ENCODE results near the gene MKRN2OS.

The MKRN2OS gene

GRCh38 chr3:12571986-12572385 lies 26.7 kb upstream of the MKRN2OS start:
- 0 out of 2 replicates have a peak, but pooled peaks cover under 1% of the 10 kb centered on the region for H3K4me1 ChIP-seq (ENCODE audit: low read length)
- DNase-seq = no peak
- peaks cover 26% of the 10 kb centered on the region for H3K79me2 ChIP-seq (ENCODE audit: low read length)
- no peaks in the 10 kb centered on the region for H3F3A ChIP-seq (ENCODE audit: insufficient read depth, low read length)
- no peaks in the 10 kb centered on the region for H3K27me3 ChIP-seq (replicated peaks; ENCODE audit: insufficient read depth, low read length)
- H3K9me2 ChIP-seq (replicated peaks; ENCODE audit: insufficient read depth, low read length) = no peaks in the 10 kb centered on the region
- H3K4me3 ChIP-seq (ENCODE audit: low read length) = no peak overlapping the region
- no peak overlapping the region for H3K9ac ChIP-seq (ENCODE audit: low read length)
- H3K27ac ChIP-seq (ENCODE audit: low read length) = no peak overlapping the region
- no peak overlapping the region for H2AFZ ChIP-seq (ENCODE audit: low read length)
- TF ChIP-seq EZH2phosphoT487 (IDR thresholded peaks at IDR 0.05; ENCODE audit: low read length) = no peak
- no peak for TF ChIP-seq EZH2 (optimal IDR thresholded peaks at IDR 0.05; ENCODE audit: low read depth, low read length)
- no peak for TF ChIP-seq CTCF (IDR thresholded peaks at IDR 0.05; ENCODE audit: low read length)
- no peaks in the 10 kb centered on the region for H3K9me3 ChIP-seq (replicated peaks; ENCODE audit: insufficient read depth, low read length)
- no peaks in the 10 kb centered on the region for H4K20me1 ChIP-seq (ENCODE audit: insufficient read depth, low read length)
- 0 out of 2 replicates have a peak, but pooled peaks cover 5% of the 10 kb centered on the region for H3K36me3 ChIP-seq (replicated peaks; ENCODE audit: insufficient read depth, low read length)
- no peak overlapping the region for H3K4me2 ChIP-seq (ENCODE audit: low read depth, low read length)

- Histone ChIP-seq H4K20me1 (ENCODE audit: insufficient read depth, low read length) (peaks cover under 1% of the 10 kb centered on the region; the same call in 1 of the 2 replicates), H2AFZ (ENCODE audit: low read length) (no peak overlapping the region), H3F3A (ENCODE audit: insufficient read depth, low read length) (peaks cover 8% of the 10 kb centered on the region), H3K9me2 (replicated peaks; ENCODE audit: insufficient read depth, low read length) (no peaks in the 10 kb centered on the region), H3K9me3 (replicated peaks; ENCODE audit: insufficient read depth, low read length) (no peaks in the 10 kb centered on the region), H3K4me3 (ENCODE audit: low read length) (no peak overlapping the region), H3K27ac (ENCODE audit: low read length) (no peak overlapping the region), H3K36me3 (replicated peaks; ENCODE audit: insufficient read depth, low read length) (0 out of 2 replicates have a peak, but pooled peaks cover 5% of the 10 kb centered on the region), H3K79me2 (ENCODE audit: low read length) (peaks cover 47% of the 10 kb centered on the region), H3K4me2 (ENCODE audit: low read depth, low read length) (no peak overlapping the region), H3K4me1 (ENCODE audit: low read length) (peaks cover 13% of the 10 kb centered on the region), H3K9ac (ENCODE audit: low read length) (no peak overlapping the region), H3K27me3 (replicated peaks; ENCODE audit: insufficient read depth, low read length) (no peaks in the 10 kb centered on the region)
- no peak for DNase-seq
- TF ChIP-seq EZH2 (optimal IDR thresholded peaks at IDR 0.05; ENCODE audit: low read depth, low read length) (no peak), CTCF (IDR thresholded peaks at IDR 0.05; ENCODE audit: low read length) (no peak)
These were observed 24.5 kb upstream of the MKRN2OS start for GRCh38 chr3:12569836-12570235.

- H3K36me3 ChIP-seq (replicated peaks; ENCODE audit: insufficient read depth, low read length) = 0 out of 2 replicates have a peak, but pooled peaks cover 2% of the 10 kb centered on the region
- H3F3A ChIP-seq (ENCODE audit: insufficient read depth, low read length) = peaks cover 8% of the 10 kb centered on the region
- H2AFZ ChIP-seq (ENCODE audit: low read length) = no peak overlapping the region
- H4K20me1 ChIP-seq (ENCODE audit: insufficient read depth, low read length) = peaks cover 3% of the 10 kb centered on the region; the same call in 1 of the 2 replicates
- H3K9me3 ChIP-seq (replicated peaks; ENCODE audit: insufficient read depth, low read length) = no peaks in the 10 kb centered on the region
- no peak overlapping the region for H3K27ac ChIP-seq (ENCODE audit: low read length)
- H3K9ac ChIP-seq (ENCODE audit: low read length) = no peak overlapping the region
- no peak overlapping the region for H3K4me3 ChIP-seq (ENCODE audit: low read length)
- peaks cover 57% of the 10 kb centered on the region for H3K79me2 ChIP-seq (ENCODE audit: low read length)
- no peak for DNase-seq
- H3K4me1 ChIP-seq (ENCODE audit: low read length) = peaks cover 13% of the 10 kb centered on the region
- TF ChIP-seq EZH2phosphoT487 (IDR thresholded peaks at IDR 0.05; ENCODE audit: low read length) (no peak), EZH2 (optimal IDR thresholded peaks at IDR 0.05; ENCODE audit: low read depth, low read length) (no peak), CTCF (IDR thresholded peaks at IDR 0.05; ENCODE audit: low read length) (no peak)
- no peaks in the 10 kb centered on the region for H3K9me2 ChIP-seq (replicated peaks; ENCODE audit: insufficient read depth, low read length)
- H3K4me2 ChIP-seq (ENCODE audit: low read depth, low read length) = no peak overlapping the region
- no peaks in the 10 kb centered on the region for H3K27me3 ChIP-seq (replicated peaks; ENCODE audit: insufficient read depth, low read length)
These were observed 23.4 kb upstream of the MKRN2OS start for GRCh38 chr3:12568747-12569146.
